GM23248 (cell line): Measurements from ENCODE around the gene CRACR2A.

Source experiments
- EZH2 ChIP-seq: fragments of 200-600 bp; sonication (generic); IDR thresholded peaks from 2 replicates; pipeline ENCODE4 v1.6.1; 2018; ENCODE audit warnings: antibody characterized with exemption, mild to moderate bottlenecking; ENCODE audit not compliant: insufficient read depth, poor library complexity, severe bottlenecking
- EZH2phosphoT487 ChIP-seq: fragments of 200-600 bp; sonication (generic); IDR thresholded peaks from 2 replicates; pipeline ENCODE4 v1.6.1; 2018; ENCODE audit warnings: antibody characterized with exemption, moderate library complexity, mild to moderate bottlenecking, low read depth; ENCODE audit not compliant: insufficient read depth

GRCh38 chr12:3607821-3608220, 145.1 kb downstream of the CRACR2A start:
- TF ChIP-seq EZH2phosphoT487, result no peak
- TF ChIP-seq EZH2, result no peak
